IMR-90 (cell line): Measurements from ENCODE around the gene DCAF5. TPM values are rescaled to one million over a fixed set of nuclear protein-coding genes. Genes with fewer than 3 reads are reported as not detected.

Source experiments
- ATAC-seq: fragments of 200-7000 bp; cut with Tn5 transposase; 2 replicates; pipeline ENCODE4 v1.9.1; 2020; ENCODE audit warnings: low read depth, mild to moderate bottlenecking, moderate library complexity
- BruUV-seq: library from RNA; stranded (reverse); fragments of 400-500 nt; replicated peaks from 2 replicates; lab custom pipeline; 2021; lab: Mats Ljungman, UMichigan
- CTCF ChIA-PET: fragments of 300-600 bp; formaldehyde crosslinking; extraction: SDS; loops from one replicate; lab custom pipeline; 2021; ENCODE audit warnings: antibody characterized with exemption; lab: Yijun Ruan, JAX
- POLR2A ChIA-PET: fragments of 300-600 bp; sonication (Branson Sonifier 250); formaldehyde crosslinking; loops from one replicate; lab custom pipeline; 2022; ENCODE audit warnings: antibody characterized with exemption; ENCODE audit not compliant: unreplicated experiment; lab: Charles Lee
- DNase-seq: peaks from one replicate; pipeline ENCODE4 v3.0.0; 2013
- H2AFZ ChIP-seq: replicated peaks from 2 replicates; pipeline ENCODE3; 2013; ENCODE audit warnings: low read length, mild to moderate bottlenecking; ENCODE audit not compliant: poor library complexity
- H2AK5ac ChIP-seq: 2 replicates; pipeline ENCODE4 v1.6.1; 2013; ENCODE audit warnings: low read depth, low read length, inconsistent platforms
- H2AK9ac ChIP-seq: replicated peaks from 2 replicates; pipeline ENCODE3; 2013; ENCODE audit warnings: mild to moderate bottlenecking, low read depth, low read length, moderate library complexity; ENCODE audit not compliant: poor library complexity
- H2BK120ac ChIP-seq: 2 replicates; pipeline ENCODE4 v1.6.1; 2013; ENCODE audit warnings: low read depth, low read length, inconsistent platforms
- H2BK15ac ChIP-seq: 3 replicates; pipeline ENCODE4 v1.6.1; 2013; ENCODE audit warnings: low read depth, low read length, inconsistent platforms
- H2BK20ac ChIP-seq: 2 replicates; pipeline ENCODE4 v1.6.1; 2013; ENCODE audit warnings: low read depth, mild to moderate bottlenecking, inconsistent platforms, low read length, moderate library complexity
- H2BK5ac ChIP-seq: 2 replicates; pipeline ENCODE4 v1.6.1; 2013; ENCODE audit warnings: mild to moderate bottlenecking, low read depth, low read length, inconsistent platforms; ENCODE audit not compliant: poor library complexity, severe bottlenecking
- H3K14ac ChIP-seq: replicated peaks from 2 replicates; pipeline ENCODE4 v1.6.1; 2013; ENCODE audit warnings: low read depth, low read length, inconsistent platforms
- H3K18ac ChIP-seq: 2 replicates; pipeline ENCODE4 v1.6.1; 2013; ENCODE audit warnings: low read depth, low read length, control low read depth
- H3K23ac ChIP-seq: 2 replicates; pipeline ENCODE4 v1.6.1; 2013; ENCODE audit warnings: low read depth, low read length, inconsistent platforms
- H3K27ac ChIP-seq: 2 replicates; pipeline ENCODE4 v1.5.1; 2013; ENCODE audit warnings: mild to moderate bottlenecking, control low read depth, low read length; ENCODE audit not compliant: insufficient read depth
- H3K27me3 ChIP-seq: 2 replicates; pipeline ENCODE4 v1.6.1; 2013; ENCODE audit warnings: low read length; ENCODE audit not compliant: control insufficient read depth, insufficient read depth
- H3K36me3 ChIP-seq: 2 replicates; pipeline ENCODE4 v1.6.1; 2013; ENCODE audit warnings: low read length, mixed read lengths; ENCODE audit not compliant: control insufficient read depth, insufficient read depth
- H3K4ac ChIP-seq: 2 replicates; pipeline ENCODE4 v1.6.1; 2013; ENCODE audit warnings: low read depth, low read length, inconsistent platforms
- H3K4me1 ChIP-seq: 2 replicates; pipeline ENCODE4 v1.6.1; 2013; ENCODE audit warnings: low read length, mixed read lengths; ENCODE audit not compliant: control insufficient read depth, insufficient read depth
- H3K4me2 ChIP-seq: 2 replicates; pipeline ENCODE4 v1.6.1; 2013; ENCODE audit warnings: low read depth, mild to moderate bottlenecking, control low read depth, low read length, moderate library complexity
- H3K4me3 ChIP-seq: 2 replicates; pipeline ENCODE4 v1.5.1; 2013; ENCODE audit warnings: low read depth, mild to moderate bottlenecking, control low read depth, low read length, moderate library complexity; ENCODE audit not compliant: insufficient read depth
- H3K56ac ChIP-seq: 2 replicates; pipeline ENCODE4 v1.6.1; 2013; ENCODE audit warnings: low read length, inconsistent platforms; ENCODE audit not compliant: insufficient read depth; ENCODE audit errors: extremely low read depth
- H3K79me1 ChIP-seq, 2 experiments: 2 replicates each; pipeline ENCODE4 v1.6.1; 2013; ENCODE audit warnings: low read length in 2 of 2, inconsistent platforms in 1 of 2, low read depth in 1 of 2
- H3K9ac ChIP-seq: 2 replicates; pipeline ENCODE4 v1.6.1; 2013; ENCODE audit warnings: low read depth, low read length, control low read depth
- H3K9me1 ChIP-seq: 2 replicates; pipeline ENCODE4 v1.6.1; 2013; ENCODE audit warnings: low read length, inconsistent platforms; ENCODE audit not compliant: insufficient read depth
- H3K9me3 ChIP-seq: 2 replicates; pipeline ENCODE4 v1.6.1; 2013; ENCODE audit warnings: low read length; ENCODE audit not compliant: control insufficient read depth, insufficient read depth
- H4K20me1 ChIP-seq: 2 replicates; pipeline ENCODE4 v1.6.1; 2013; ENCODE audit warnings: low read length, inconsistent platforms; ENCODE audit not compliant: insufficient read depth
- H4K5ac ChIP-seq: 2 replicates; pipeline ENCODE4 v1.6.1; 2013; ENCODE audit warnings: mild to moderate bottlenecking, low read depth, low read length, control low read depth
- H4K8ac ChIP-seq, 2 experiments: 2 replicates each; pipeline ENCODE4 v1.6.1; 2013; ENCODE audit warnings: low read depth in 2 of 2, low read length in 2 of 2, control low read depth in 1 of 2, inconsistent platforms in 1 of 2
- H4K91ac ChIP-seq: 2 replicates; pipeline ENCODE4 v1.6.1; 2013; ENCODE audit warnings: low read depth, low read length, inconsistent platforms; ENCODE audit not compliant: insufficient read depth
- BHLHE40 ChIP-seq: fragments of 150-350 bp; IDR thresholded peaks from 2 replicates; pipeline ENCODE4 v1.6.1; 2016; ENCODE audit warnings: mild to moderate bottlenecking, low read depth, low read length
- CEBPB ChIP-seq: IDR thresholded peaks from 2 replicates; pipeline ENCODE4 v1.6.1; 2012; ENCODE audit warnings: low read depth, low read length, improper control_type of control experiment
- CHD1 ChIP-seq: IDR thresholded peaks from 2 replicates; pipeline ENCODE4 v1.6.1; 2012; ENCODE audit warnings: low read depth, low read length, improper control_type of control experiment
- CTCF ChIP-seq: conservative IDR thresholded peaks from 2 replicates; pipeline ENCODE4 v1.5.1; 2012; ENCODE audit warnings: mild to moderate bottlenecking, low read depth, low read length, improper control_type of control experiment
- ELK1 ChIP-seq: fragments of 150-350 bp; IDR thresholded peaks from 2 replicates; pipeline ENCODE4 v1.6.1; 2016; ENCODE audit warnings: low read depth, mild to moderate bottlenecking, low read length, moderate library complexity, borderline replicate concordance
- FOS ChIP-seq: fragments of 150-350 bp; IDR thresholded peaks from 2 replicates; pipeline ENCODE4 v1.6.1; 2016; ENCODE audit warnings: low read depth, low read length
- MAFK ChIP-seq: IDR thresholded peaks from 2 replicates; pipeline ENCODE4 v1.6.1; 2012; ENCODE audit warnings: low read depth, low read length, improper control_type of control experiment
- MAZ ChIP-seq: IDR thresholded peaks from 2 replicates; pipeline ENCODE4 v1.6.1; 2012; ENCODE audit warnings: low read depth, mild to moderate bottlenecking, low read length, improper control_type of control experiment, moderate library complexity, borderline replicate concordance
- MXI1 ChIP-seq: IDR thresholded peaks from 2 replicates; pipeline ENCODE4 v1.6.1; 2012; ENCODE audit warnings: low read depth, mild to moderate bottlenecking, low read length, moderate library complexity, borderline replicate concordance
- NFE2L2 ChIP-seq: fragments of 150-350 bp; IDR thresholded peaks from 2 replicates; pipeline ENCODE4 v1.6.1; 2016; ENCODE audit warnings: low read depth, mild to moderate bottlenecking, low read length
- POLR2A ChIP-seq: IDR thresholded peaks from 2 replicates; pipeline ENCODE4 v1.6.1; 2012; ENCODE audit warnings: mild to moderate bottlenecking, low read depth, low read length
- RAD21 ChIP-seq: IDR thresholded peaks from 2 replicates; pipeline ENCODE4 v1.6.1; 2012; ENCODE audit warnings: low read length, improper control_type of control experiment
- RCOR1 ChIP-seq: IDR thresholded peaks from 2 replicates; pipeline ENCODE4 v1.6.1; 2012; ENCODE audit warnings: mild to moderate bottlenecking, low read length, improper control_type of control experiment; ENCODE audit not compliant: insufficient replicate concordance
- RFX5 ChIP-seq: IDR thresholded peaks from 2 replicates; pipeline ENCODE4 v1.8.0; 2012; ENCODE audit warnings: low read depth, mild to moderate bottlenecking, low read length, moderate library complexity
- SMC3 ChIP-seq: fragments of 150-350 bp; IDR thresholded peaks from 2 replicates; pipeline ENCODE4 v1.6.1; 2016; ENCODE audit warnings: low read depth, mild to moderate bottlenecking, antibody characterized with exemption, low read length, moderate library complexity
- USF2 ChIP-seq: fragments of 150-350 bp; IDR thresholded peaks from 2 replicates; pipeline ENCODE4 v1.6.1; 2017; ENCODE audit warnings: mild to moderate bottlenecking, antibody characterized with exemption, low read length, low read depth
- dilution Hi-C: fragments of 300-500 bp; cut with HindIII; formaldehyde crosslinking; loops from one replicate; pipeline ENCODE4 v1.14.3; 2018; ENCODE audit warnings: low sequenced_read_pairs; ENCODE audit not compliant: unreplicated experiment
- in situ Hi-C: fragments of 300-500 bp; cut with MboI; formaldehyde crosslinking; loops from 3 replicates; pipeline ENCODE4 v1.14.3; 2019; ENCODE audit warnings: low sequenced_read_pairs, inconsistent platforms, mixed read lengths
- intact Hi-C: fragments of 100-400 bp; cut with micrococcal nuclease; formaldehyde crosslinking; loops from 2 replicates; pipeline ENCODE4 v1.10.0; 2022
- polyA plus RNA-seq, 3 experiments: library from polyadenylated mRNA; depleted of rRNA; stranded (reverse); fragments of >200 nt; gene quantifications; 2 replicates each; pipeline ENCODE4 v1.2.3, GENCODE V29; 2012; ENCODE audit warnings: low replicate concordance in 1 of 3
- total RNA-seq: library from RNA; depleted of rRNA; stranded (reverse); fragments of >200 nt; gene quantifications from 2 replicates; pipeline ENCODE4 v1.2.3, GENCODE V29; 2012

DCAF5 gene
- total and polyA plus RNA-seq, 2 of the 4 experiments (the other 2 are of a cell fraction) = 17.6 to 30.4 TPM

- no peaks in the 10 kb centered on the region for H3K9me3 ChIP-seq
- dilution Hi-C loops (no loop called here), in situ Hi-C loops (no loop called here), intact Hi-C loops (no loop called here)
- H3K36me3 ChIP-seq = no peaks in the 10 kb centered on the region
- no peaks in the 10 kb centered on the region; the same call in 1 of the 2 replicates for H3K4me1 ChIP-seq
- H4K20me1 ChIP-seq = peaks cover 2% of the 10 kb centered on the region; the same call in 1 of the 2 replicates
- no peak overlapping the region for H3K18ac ChIP-seq
- no peaks in the 10 kb centered on the region for H3K9me1 ChIP-seq
- DNase-seq (no peak), ATAC-seq (no peak)
- no peak overlapping the region for H3K9ac ChIP-seq
- H4K91ac ChIP-seq = no peak overlapping the region
- no peaks in the 10 kb centered on the region for H3K27me3 ChIP-seq
- H2AK9ac ChIP-seq = no peak overlapping the region
- TF ChIP-seq MAZ (no peak), RAD21 (no peak), FOS (no peak), CEBPB (no peak), RCOR1 (no peak), CTCF (no peak), SMC3 (no peak), USF2 (no peak), BHLHE40 (no peak), ELK1 (no peak), NFE2L2 (no peak), MAFK (no peak), MXI1 (no peak), RFX5 (no peak), CHD1 (no peak), POLR2A (no peak)
- no peak overlapping the region for H3K56ac ChIP-seq
- no peak overlapping the region for H2BK15ac ChIP-seq
- peaks cover 0 to 17% of the 10 kb centered on the region in 2 experiments; a peak in 2 of 4 replicates for H3K79me1 ChIP-seq
- no peak overlapping the region for H3K4me2 ChIP-seq
- CTCF ChIA-PET = interaction anchor here (0.6 to 1.1 kb wide), 2 partner anchors 309 to 367 kb away, joined by 3 read pairs; no protein-coding TSS in a partner anchor
- no peak overlapping the region for H4K5ac ChIP-seq
- no peak overlapping the region for H3K4me3 ChIP-seq
- no peak overlapping the region for H2BK120ac ChIP-seq
- H3K27ac ChIP-seq = no peak overlapping the region
- H4K8ac ChIP-seq = no peak overlapping the region
- POLR2A ChIA-PET = no interaction called here
- no peak overlapping the region for H3K4ac ChIP-seq
- no peak overlapping the region for H3K14ac ChIP-seq
- no peak overlapping the region for H2BK20ac ChIP-seq
- H2AFZ ChIP-seq = no peak overlapping the region
- no peak overlapping the region for H2BK5ac ChIP-seq
- no TSS peak for BruUV-seq
- H3K23ac ChIP-seq = no peak overlapping the region
- H2AK5ac ChIP-seq = no peak overlapping the region
These were observed 3.3 kb upstream of the DCAF5 start for GRCh38 chr14:69156224-69156623.
